GM18870 (cell line): ENCODE measurements around the gene SKOR1.

Experiments
- ATAC-seq: cut with Tn5 transposase; IDR thresholded peaks from one replicate; pipeline ENCODE4 v1.9.1; 2021; ENCODE audit warnings: moderate library complexity; ENCODE audit not compliant: unreplicated experiment

The SKOR1 gene

DNA sequence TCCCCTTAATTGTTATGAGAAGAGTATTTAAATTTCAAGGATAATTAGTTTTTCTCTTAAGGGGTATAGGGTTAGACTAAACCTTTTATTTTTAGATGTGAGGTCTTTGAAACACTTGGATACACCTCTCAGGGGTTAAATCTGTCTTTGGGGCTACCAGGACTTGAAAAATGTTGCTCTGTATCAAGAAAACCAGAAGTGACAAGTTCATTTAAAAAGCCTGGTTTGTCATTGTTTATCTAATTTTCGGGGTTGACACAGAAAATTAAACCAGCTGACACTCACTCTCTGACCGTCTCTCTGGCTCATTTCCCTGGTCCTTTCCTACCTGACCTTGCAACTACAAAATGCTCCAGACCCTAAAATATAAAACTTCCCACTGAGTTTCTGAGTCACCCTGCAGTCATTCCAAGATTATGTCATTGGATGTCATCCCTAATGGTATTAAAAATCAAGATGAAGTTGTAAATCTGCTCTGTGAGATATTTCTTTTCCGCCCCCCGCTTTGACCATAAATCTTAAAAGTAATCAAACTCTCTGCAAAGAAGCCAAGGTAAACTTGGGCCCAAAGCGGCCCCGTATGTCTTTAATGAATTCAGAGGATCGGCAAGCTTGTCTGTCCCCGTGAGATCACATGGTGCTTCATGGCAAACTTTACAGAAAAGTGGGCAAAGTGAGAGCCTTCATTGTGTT, 32.9 kb upstream of the SKOR1 start:
- no peak for ATAC-seq

DNA sequence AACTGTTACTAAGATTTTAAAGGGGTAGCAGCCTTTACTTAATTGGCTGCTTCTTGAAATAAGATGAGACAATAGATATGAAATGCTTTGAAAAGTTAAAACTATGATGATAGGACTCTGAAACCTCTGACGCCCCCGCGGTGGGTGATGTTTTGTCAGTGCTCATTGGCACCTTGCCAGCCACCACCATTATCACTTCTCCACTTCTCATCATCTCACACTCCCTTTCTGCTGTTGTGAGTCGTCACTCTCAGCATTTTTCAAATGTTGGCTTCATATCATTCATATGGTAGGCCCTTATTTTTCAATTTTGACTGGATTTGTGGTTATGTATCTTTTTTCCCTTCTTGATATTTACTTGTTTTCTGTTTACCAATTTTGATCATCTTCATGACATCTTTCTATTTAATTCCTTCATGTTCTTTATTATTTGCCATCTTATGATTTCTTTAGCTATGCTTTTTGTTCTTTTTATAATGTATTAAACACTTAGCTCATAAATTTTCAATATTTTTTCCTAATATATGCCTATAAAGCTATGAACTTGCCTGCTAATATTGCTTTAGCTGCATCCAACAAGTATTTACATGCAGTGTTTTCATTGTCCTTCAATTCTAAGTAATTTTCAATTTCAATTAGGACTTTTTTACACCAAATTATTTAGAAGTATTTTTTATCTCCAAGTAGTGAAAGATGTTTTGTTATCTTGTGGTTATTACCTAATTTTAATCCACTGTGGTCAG, 30.3 kb upstream of the SKOR1 start:
- no peak for ATAC-seq

DNA sequence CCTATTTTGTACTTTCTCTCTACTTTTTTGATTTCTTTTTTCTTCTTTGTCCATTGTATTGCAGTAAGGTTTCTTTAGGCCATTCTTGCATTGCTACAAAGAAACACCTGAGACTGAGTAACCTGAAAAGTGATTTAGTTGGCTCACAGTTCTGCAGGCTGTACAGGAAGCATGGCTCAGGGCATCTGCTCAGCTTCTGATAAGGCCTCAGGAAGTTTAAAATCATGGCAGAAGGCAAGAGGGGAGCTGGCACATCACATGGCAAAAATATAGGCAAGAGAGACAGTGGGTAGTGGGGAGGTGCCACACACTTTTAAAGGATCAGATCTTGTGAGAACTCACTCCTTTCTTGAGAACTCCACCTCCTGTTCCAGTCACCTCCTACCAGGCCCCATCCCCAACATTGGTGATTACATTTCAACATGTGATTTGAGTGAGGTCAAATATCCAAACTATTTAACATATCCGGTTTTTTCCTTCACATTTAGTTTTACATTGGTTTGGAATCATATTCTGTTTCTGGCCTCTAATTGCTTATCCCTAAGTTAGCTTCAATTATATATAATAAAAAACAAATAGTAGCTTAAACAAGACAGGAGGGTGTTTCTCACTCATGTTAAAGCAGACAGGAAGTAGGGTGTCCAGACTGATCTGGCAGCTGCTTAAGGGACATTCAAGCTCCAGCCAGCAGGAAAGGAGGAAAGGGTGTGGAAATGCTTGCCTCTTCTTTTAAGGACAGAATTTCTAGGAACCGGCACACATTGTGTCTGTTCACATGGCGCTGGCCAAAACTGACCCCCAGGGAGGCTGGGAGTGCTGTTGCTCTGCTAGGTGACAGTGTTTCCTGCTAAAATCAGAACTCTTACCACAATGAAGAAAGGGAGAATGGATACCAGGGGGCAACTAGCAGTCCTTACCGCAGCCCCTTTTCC, 28.8 kb upstream of the SKOR1 start:
- no peak for ATAC-seq

DNA sequence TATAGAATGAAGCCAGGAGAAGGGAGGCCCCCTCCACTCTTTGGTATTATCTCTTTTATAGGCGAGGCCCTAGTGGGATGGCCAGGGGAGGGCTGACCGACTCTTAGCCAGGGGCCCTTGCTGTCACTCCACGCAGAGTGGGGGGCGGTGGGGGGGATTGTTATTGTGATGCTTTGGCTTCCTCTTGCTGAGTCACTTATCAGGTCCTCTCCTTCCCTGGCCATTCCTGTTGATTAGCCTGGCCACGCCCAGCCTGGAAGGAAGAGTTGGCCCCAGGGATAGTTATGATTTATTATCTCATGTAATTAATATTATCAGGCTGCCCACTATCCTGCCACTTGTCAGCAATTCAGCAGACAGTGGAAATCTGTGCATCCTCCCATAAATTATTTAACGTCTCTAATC, 25.5 kb upstream of the SKOR1 start:
- ATAC-seq: no peak

DNA sequence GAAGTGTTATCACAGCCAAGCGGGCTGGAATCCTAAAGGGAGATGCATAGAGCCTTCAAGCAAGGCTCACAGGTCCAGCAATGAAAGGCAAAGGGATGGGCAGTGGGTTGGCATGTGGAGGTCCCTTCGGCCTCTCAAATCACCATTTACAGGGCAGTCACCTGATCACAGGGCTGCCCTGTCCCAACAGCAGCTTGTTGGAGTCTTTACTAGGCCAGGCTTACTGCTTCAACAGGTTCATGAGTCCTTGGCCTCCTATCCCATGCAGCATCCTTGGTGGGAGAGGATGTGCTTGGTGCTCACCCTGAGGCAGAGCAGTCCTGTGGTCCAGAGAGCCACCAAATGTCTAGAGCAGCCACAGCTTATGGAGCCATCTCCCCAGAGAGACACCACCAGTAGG, 24.2 kb upstream of the SKOR1 start:
- ATAC-seq: no peak

DNA sequence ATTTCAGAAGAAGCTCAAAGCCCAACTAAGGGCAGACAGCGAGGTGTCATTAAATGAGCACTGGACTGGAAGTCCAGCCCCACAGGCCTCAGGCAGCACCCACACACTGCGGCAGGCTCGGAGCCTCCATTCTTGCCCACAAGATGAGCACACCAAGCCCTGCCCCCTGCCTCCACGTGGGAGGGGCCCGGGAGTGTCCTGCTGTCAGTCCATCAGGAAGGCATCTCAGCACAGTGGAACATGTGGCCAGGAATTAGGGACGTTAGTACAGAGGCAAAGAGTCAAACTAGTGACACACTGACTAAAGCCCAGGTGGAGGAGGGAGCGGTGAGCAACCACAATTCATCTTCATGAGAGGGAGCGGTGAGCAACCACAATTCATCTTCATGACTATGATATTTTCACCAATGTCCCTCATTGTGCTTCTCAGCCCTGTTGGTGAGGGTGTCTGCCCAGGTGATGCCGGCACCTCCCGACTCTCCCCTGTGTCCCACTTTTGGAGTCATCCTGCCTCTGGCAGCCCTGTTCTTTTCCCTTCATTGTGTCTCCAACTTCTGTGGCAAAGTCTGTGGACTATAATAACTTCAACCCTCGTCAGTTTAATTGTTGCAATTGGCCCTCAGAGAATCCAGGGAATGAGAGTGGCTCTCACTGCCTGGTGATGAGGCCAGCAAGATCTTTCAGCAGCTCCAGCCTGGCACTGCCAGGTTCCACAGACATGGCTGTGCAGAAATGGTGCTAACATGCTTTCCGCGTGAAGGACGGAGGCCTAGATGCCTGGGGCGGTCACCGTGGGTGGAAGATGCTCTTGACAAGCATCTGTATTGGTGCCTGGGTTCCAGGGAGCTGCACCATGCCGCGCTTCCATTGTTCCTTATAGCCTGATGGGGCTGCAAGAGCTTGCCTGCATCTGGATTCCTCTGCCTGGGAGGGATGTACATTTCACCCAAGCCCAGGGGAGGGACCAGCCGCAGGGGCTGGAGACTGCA, 23.1 kb upstream of the SKOR1 start:
- no peak for ATAC-seq

DNA sequence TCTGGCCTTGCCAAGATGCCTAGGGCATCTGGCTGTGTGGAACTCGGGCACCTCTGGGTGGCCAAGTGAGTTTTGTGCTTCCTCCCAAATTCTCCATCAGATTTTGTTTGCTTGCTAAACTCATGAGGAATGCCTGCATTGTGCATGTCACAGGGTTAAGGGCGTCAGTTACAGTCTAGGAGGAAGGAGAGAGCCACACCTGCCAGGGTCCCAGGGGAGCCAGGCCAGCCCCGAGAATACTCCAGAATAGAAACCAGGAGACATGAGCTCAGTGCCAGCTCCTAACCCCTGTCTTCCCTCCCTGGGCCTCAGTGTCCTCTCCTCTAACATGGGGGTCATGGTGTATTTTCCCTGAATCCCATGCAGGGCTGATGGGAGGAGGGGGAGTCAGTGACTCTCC, 22.0 kb upstream of the SKOR1 start:
- ATAC-seq: no peak

DNA sequence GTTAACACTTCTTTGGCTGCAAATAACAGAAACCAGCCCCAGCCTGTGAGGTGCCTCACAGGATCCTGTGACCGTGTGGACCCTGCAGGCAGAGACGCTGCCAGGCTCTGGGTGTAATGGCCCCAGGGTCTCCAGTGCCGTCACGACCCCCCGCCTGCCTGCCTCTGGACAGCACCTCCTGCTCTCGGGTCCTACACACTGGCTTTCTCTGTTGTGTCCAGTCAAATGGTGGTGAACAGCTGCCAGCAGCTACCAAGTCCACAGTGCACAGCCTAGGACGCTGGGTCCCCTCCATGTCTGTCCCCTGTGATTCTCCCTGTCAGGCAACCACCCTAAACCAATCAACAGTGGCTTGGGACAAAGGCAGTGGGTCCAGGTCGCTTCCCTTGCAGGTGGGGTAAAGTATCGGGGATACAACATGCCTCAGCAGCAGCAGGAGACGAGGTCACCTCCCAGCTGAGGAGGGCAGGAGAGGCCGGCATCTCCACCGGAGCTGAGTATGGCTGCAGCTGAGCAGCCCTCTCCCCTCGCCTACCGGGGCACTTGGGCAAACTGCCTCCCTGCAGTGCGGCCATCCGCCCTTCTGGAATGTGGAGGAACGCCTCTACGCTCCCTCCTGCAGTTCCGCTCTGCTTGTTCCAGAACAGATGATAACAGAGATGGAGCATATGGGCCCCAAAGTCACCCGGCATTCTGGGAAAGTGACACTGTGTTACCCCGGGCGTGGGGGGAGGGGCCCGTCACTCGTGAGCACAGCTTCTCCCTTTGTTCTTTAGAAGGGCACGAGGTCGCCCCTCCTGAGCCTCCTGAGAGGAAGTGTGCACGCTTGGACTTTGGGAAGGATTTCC, 21.1 kb upstream of the SKOR1 start:
- ATAC-seq: no peak

DNA sequence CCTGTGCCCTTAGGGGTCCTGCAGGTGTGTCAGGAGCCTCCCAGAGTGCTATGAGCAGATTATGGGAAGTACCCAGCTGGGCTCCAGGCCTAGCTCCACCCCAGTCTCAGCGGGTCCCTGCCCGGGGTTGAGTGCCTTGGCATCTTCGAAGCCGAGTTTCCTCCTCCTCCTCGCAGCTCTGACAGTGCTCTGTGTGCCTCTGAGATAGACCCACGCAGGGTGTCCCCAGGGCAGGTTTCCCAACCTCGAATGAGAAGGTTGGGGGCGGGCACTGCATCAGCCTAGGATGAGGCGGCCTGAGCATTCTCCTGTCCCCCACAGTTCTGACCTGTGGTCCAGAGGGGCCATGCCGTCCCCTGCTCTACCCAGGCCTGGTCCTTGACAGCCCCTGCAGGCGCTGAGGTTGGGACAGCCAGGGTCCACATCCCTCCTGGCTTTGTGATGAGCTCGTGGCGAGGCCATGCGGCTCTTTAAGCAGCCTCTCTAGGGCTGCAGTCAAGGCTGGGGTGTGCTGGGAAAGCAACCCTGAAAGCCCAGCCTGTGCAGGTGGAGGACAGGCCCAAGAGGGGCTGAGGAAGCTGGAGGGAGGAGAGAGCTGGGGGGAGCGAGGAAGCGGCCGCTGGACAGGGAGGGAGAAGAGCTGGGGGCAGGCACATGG, 20.2 kb upstream of the SKOR1 start:
- ATAC-seq: no peak

DNA sequence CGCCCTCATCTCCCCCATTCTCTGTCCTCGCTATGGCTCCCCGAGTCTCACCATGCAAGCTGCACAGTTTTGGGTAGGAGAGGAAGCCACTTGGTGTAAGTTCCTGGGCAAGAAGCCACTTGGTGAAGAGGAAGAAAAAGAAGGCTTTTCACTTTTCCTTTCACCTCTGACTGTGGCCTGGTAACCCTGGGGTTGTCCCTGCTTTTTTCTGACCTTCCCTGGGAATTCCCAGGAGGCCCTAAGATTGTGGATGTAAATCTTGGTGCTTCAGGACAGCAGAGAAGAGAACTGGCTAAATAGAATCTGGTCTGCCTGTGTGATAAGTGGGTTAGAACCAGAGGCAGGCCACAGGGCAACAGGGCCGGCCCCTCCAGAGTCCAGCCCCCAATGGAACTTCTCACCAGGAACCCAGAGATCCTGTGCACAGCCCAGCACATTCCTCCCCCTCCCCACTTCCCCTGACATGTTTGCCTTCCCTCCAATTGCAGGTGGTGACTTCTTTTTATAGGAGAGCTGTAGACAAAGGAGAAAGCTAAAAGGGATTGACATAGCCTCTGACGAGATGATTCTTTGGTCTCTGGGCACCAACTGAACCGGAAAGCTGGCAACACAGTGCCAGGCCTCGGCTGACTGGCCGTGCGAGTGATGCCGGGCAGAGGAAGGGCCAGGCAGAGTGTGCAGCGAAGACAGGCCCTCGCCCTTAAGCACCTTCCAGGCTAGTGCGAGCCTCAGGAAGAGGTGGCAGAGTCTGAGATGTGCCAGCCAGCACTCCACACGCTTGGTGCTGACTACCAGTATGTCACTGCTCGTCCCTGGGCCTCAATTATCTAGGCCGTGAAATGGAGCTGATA, 19.4 kb upstream of the SKOR1 start:
- no peak for ATAC-seq

DNA sequence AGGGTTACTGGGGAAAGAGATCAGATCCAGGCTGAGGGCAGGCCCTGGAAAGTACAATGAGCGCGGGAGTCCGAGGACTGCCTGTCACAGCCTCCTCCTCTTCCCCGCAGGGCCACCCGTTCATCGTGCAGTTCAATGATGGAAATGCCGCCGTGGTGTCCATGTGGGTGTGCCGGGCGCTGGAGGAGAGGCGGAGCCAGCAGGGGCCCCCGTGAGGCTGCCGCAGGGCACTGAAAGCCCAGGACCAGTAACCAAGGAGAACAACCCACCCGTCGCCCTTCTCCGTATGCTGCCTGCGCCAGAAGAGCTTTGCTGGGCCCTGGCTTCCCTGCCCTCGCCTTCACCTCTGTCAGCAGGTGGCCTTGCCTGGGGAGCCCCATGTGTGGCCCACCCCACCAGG, 18.8 kb upstream of the SKOR1 start:
- ATAC-seq: no peak

DNA sequence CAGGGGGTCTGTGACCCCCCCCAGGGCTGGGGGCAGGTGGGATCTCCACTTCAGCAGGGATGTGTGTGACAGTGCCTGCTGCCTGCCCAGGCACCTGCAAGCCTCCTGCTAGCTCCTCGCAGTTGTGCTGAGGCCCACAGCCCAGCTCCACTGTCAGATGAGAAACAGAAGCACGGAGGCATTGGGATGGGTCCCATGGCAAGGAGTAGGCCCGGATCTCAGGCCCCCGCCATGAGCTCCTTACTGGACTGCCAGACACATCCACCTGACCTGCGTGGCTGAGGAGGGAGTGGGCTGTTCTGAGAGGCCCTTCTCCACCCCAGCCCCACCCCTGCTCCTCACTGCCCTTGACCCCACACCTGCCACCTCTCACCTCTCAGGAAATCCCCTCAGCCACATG, 18.2 kb upstream of the SKOR1 start:
- ATAC-seq: no peak

DNA sequence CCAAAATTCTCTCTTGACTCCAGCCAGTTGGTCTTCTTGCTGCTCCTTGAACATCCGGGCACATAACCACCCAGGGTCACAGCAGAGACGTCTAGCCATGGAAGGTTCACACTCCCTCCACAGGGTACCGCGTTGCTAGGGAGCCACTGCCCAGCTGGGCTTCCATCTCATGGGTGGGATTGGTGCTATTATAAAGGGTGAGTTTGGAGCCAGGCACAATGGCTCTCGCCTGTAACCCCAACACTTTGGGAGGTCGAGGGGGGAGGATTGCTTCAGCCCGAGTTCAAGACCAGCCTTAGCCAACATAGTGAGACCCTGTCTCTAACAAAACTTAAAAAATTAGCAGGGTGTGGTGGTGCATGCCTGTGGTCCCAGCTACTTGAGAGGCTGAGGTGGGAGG, 17.5 kb upstream of the SKOR1 start:
- no peak for ATAC-seq

DNA sequence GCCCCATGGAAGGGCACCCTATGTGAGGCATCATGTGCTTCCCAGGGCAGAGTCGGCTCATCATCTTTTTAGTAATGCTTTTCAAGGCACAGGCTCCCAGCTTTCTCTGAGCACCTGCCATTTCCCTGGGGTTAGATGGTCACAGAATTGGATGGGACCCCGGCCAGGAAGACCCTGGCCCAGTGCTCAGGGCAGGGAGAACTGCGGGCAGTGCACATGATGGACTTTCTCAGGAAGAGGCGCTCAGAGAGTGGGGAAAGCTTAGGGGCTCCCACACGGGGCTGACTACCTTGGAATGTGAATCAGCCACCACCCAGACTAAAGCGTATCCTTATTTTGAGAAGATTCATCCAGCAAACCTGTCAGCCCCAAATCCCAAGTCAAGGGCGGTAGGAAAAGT, 16.5 kb upstream of the SKOR1 start:
- no peak for ATAC-seq

DNA sequence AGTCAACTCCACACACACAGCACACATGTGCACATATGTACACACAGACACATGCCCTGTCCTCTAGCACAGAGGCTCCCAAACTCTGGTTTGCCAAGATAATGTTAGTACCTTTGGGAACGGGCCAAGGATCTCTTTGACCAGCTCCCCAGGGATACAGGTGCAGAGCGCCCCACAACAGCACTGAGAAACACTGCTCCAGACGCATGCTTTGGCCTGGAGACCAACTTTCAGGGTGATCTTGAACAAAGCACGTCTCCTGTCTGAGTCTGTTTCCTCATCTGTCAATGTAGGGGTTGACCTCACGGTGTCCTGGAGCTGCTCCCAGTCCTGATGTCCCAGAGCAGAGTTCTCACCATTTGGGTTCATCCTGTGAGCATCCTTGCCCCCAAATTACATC, 15.9 kb upstream of the SKOR1 start:
- no peak for ATAC-seq

DNA sequence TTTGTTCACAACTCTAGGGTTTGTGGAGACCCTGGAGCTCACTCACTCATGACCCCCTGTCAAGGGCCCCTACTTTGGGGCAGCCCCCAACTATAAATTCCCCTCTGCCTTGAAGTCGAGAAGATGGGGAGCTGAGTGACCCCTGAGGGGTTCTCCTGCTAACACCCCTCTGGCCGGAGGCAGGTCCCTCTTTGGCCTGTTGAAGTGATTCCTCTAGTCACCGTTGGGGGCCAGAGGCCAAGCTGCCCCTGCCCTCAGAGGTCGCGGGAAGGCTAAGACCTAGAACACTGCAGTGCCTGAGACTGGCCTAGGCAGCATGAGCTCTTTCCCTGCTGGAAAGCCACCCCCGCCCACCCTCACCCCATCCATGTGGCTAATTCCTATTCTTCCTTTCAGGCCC, 15.4 kb upstream of the SKOR1 start:
- no peak for ATAC-seq

DNA sequence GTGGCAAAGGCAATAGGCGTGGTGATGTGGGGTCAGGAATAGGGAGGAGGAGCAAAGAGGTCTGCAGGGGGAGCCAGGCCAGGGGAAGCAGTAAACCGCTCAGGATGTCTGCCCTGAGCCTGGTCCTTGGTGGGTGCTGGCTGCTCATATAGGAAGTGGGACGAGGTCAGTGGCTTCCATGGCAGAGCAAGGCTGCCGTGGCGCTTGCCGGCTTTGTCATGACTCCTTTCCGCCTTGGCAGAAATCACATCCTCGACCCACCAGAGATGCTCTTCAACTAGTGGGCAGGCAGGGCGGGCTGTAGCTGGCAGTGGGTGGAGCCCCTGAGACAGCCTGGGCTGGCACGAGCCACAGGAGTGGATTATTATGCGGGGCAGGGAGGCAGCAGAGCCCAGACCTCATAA, 13.1 kb upstream of the SKOR1 start:
- ATAC-seq: no peak

DNA sequence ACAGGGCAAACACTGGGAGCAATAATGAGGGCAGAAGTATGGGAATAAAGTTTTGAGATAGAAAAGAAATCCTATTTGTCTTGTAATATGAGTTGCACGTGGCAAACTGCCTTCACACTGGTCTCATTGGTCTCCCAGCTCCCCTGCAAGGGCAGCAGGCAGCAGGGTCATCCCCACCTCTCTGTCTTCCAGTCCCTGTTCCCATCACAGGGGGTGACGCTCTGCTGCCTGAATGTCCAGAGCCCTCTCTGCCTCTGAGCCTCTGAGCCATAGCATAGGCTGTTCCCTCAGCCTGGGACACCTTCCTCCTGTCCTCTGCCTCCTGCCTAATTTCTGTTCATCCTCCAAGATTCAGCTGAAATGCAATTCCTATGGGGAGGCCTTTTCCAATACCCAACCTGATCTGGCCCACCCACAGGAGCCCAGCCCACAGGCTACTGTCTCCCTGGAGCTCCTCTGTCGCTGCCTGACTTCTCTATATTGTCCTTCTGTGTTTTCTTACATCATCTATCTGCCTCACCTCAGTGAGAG, 12.1 kb upstream of the SKOR1 start:
- no peak for ATAC-seq
